Body of pancreas (tissue), 4 donors: ENCODE results near the gene HEXIM1. TPM values are rescaled to one million over a fixed set of nuclear protein-coding genes. Genes with fewer than 3 reads are reported as not detected.

Experiments used
- ATAC-seq: fragments of 150-250 bp; one replicate; pipeline ENCODE4 v1.9.1; 2016
- DNase-seq, 4 donors: peaks; one replicate each; pipeline ENCODE4 v3.0.0-alpha.2; 2019
- H3K27ac ChIP-seq, 4 donors: fragments of 200-600 bp; sonication (generic); 1 replicate in 3 of 4; 2 replicates in 1 of 4; pipeline versions ENCODE4 v1.5.1 to v1.6.1; 2016 to 2019; ENCODE audit warnings: mild to moderate bottlenecking in 1 of 4, mixed read lengths in 1 of 4, moderate library complexity in 1 of 4
- H3K27me3 ChIP-seq, 2 donors: fragments of 200-600 bp; sonication (generic); one replicate each; pipeline ENCODE4 v1.6.0; 2016; ENCODE audit warnings: mild to moderate bottlenecking in 1 of 2
- H3K36me3 ChIP-seq, 2 donors: fragments of 200-600 bp; sonication (generic); replicated peaks in 1 of 2; 2 replicates each; pipeline ENCODE4 v1.5.1; 2016; ENCODE audit warnings: low read depth in 2 of 2; ENCODE audit not compliant: insufficient read depth in 1 of 2
- H3K4me1 ChIP-seq: fragments of 200-600 bp; sonication (generic); one replicate; pipeline ENCODE4 v1.6.0; 2016
- H3K4me3 ChIP-seq, 2 donors: fragments of 200-600 bp; sonication (generic); 1 replicate in 1 of 2; 2 replicates in 1 of 2; pipeline ENCODE4 v1.5.1; 2016 to 2019
- H3K9me3 ChIP-seq, 3 donors: fragments of 200-600 bp; sonication (generic); 1 replicate in 2 of 3; 2 replicates in 1 of 3; pipeline ENCODE4 v1.5.1; 2016
- CTCF ChIP-seq, 7 experiments: fragments of 450-650 bp in 4 of 7; fragments of 200-600 bp in 3 of 7; sonication (generic) in 3 of 7; IDR thresholded peaks; one replicate each; pipeline ENCODE4 v1.5.1; 2016 to 2019; ENCODE audit warnings: antibody characterized with exemption in 7 of 7
- POLR2A ChIP-seq, 3 donors: fragments of 450-650 bp; IDR thresholded peaks; one replicate each; pipeline ENCODE4 v1.6.1; 2016; ENCODE audit warnings: antibody characterized with exemption in 3 of 3, mild to moderate bottlenecking in 2 of 3
- WGBS, 2 donors: methylation state at CpG; one replicate each; pipeline ENCODE4 v1.1.5; 2017; 5-methylcytosine and 5-hydroxymethylcytosine counted together
- intact Hi-C: fragments of 100-400 bp; cut with DNase I; formaldehyde crosslinking; loops from one replicate; pipeline ENCODE4 v1.15.1; 2023
- total RNA-seq, 2 donors: library from RNA; depleted of rRNA; stranded (reverse); fragments of >200 nt; gene quantifications; one replicate each; pipeline ENCODE4 v1.1.0, GENCODE V29; 2016

HEXIM1 gene
- total RNA-seq, 2 donors from 2014 or later = 13.8 to 15.3 TPM

DNA sequence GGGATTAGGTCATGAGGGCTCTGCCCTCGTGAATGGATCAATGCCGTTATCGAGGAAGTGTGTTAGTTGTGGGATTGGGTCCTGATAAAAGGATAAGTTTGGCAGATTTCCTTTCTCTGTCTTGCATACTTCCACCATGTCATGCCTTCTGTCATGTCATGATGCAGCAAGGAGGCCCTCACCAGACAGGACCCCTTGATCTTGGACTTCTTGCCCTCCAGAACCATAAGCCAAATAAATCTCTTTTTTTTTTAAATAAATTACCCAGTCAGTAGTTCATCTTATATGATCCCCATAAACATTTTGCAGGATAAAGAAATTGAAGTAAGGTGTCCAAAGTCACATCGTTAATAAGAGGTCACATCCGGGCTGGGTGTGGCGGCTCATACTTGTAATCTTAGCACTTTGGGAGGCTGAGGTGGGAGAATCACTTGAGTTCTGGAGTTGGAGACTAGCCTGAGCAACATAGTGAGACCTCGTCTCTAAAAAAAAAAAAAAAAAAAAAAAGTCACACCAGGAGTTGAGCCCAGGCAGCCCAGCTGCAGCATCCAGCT, 38.6 kb downstream of the HEXIM1 start:
- peaks cover 12% of the 10 kb centered on the region for H3K4me1 ChIP-seq
- H3K36me3 ChIP-seq = no peaks in the 10 kb centered on the region
- H3K27me3 ChIP-seq = no peaks in the 10 kb centered on the region
- H3K9me3 ChIP-seq = no peaks in the 10 kb centered on the region
- TF ChIP-seq POLR2A (IDR thresholded peaks at IDR 0.05) = no peak
- TF ChIP-seq CTCF (IDR thresholded peaks at IDR 0.05) = no peak
- no peak for DNase-seq
- no peak overlapping the region for H3K27ac ChIP-seq
- no peak overlapping the region for H3K4me3 ChIP-seq
- ATAC-seq = no peak
- intact Hi-C loops = no loop called here
- 62 to 71% methylated on average over 7 of the region's 7 CpGs for WGBS, 2 donors

DNA sequence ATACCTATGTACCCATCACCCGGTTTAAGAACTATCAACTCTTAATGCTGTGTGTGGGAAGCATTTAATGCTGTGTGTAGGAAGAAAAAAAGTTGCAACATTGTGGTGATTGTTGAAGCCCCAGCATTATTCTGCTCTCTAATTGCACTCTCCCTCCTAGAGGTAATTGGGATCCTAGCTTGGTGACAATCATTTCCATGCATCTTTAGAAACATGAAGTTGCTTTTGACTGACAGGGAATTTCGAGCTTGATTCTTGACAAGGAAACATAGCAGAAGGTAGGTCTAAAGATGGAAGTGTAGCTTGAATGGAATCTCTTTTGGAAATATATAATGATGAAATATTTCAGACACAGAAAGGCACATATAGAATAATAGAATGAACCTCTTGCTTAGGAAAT, 40.7 kb downstream of the HEXIM1 start:
- H3K9me3 ChIP-seq = no peaks in the 10 kb centered on the region

GRCh38 chr17:45190503-45191255, 42.4 kb downstream of the HEXIM1 start:
- no peaks in the 10 kb centered on the region for H3K36me3 ChIP-seq
- no peak overlapping the region for H3K27ac ChIP-seq
- no peaks in the 10 kb centered on the region for H3K9me3 ChIP-seq
- no peaks in the 10 kb centered on the region for H3K27me3 ChIP-seq
- H3K4me3 ChIP-seq = no peak overlapping the region
- TF ChIP-seq CTCF (IDR thresholded peaks at IDR 0.05) = no peak
- no peak for TF ChIP-seq POLR2A (IDR thresholded peaks at IDR 0.05)
- peaks cover 12% of the 10 kb centered on the region for H3K4me1 ChIP-seq
- ATAC-seq (no peak), DNase-seq (no peak)
- 52 to 59% methylated on average over 11 of the region's 11 CpGs for WGBS, 2 donors
- intact Hi-C loops = no loop called here

More for the DNA sequence above, 40.7 kb downstream of the HEXIM1 start:
- no peak for TF ChIP-seq CTCF (IDR thresholded peaks at IDR 0.05)
- no peak for TF ChIP-seq POLR2A (IDR thresholded peaks at IDR 0.05)
- H3K4me1 ChIP-seq = peaks cover 12% of the 10 kb centered on the region
- H3K27me3 ChIP-seq = no peaks in the 10 kb centered on the region
- intact Hi-C loops = no loop called here
- ATAC-seq (no peak), DNase-seq (no peak)
- WGBS, 2 donors = 57% methylated on average over 2 of the region's 2 CpGs
- no peaks in the 10 kb centered on the region for H3K36me3 ChIP-seq
- no peak overlapping the region for H3K27ac ChIP-seq
- H3K4me3 ChIP-seq = no peak overlapping the region

- no peak overlapping the region for H3K4me3 ChIP-seq
- peaks cover 17% of the 10 kb centered on the region for H3K4me1 ChIP-seq
- DNase-seq (no peak), ATAC-seq (no peak)
- TF ChIP-seq POLR2A (IDR thresholded peaks at IDR 0.05) (no peak), CTCF (IDR thresholded peaks at IDR 0.05) (no peak)
- intact Hi-C loops = loop anchor here (5.0 kb wide), 1 partner anchor 58 kb away; the partner anchor contains the start of gene ACBD4
- no peaks in the 10 kb centered on the region for H3K27me3 ChIP-seq
- no peaks in the 10 kb centered on the region for H3K36me3 ChIP-seq
- H3K27ac ChIP-seq = no peak overlapping the region
- H3K9me3 ChIP-seq = no peaks in the 10 kb centered on the region
Measured at GRCh38 chr17:45195424-45195823, 47.1 kb downstream of the HEXIM1 start.
